Measurements from ENCODE around the gene ZC3H4. TPM values are rescaled to one million over a fixed set of nuclear protein-coding genes. Genes with fewer than 3 reads are reported as not detected.

ZC3H4 gene
- total RNA-seq, 1 experiment from 2014 or later, result 45.1 TPM

- Histone ChIP-seq H3K4me1 (ENCODE audit: control insufficient read depth in 1 of 2, insufficient read depth in 2 of 2, low read length in 2 of 2) (no peaks in the 10 kb centered on the region), H2AFZ (ENCODE audit: low read depth, low read length, poor library complexity, severe bottlenecking) (no peak overlapping the region), H3K27ac (ENCODE audit: low read depth, low read length) (no peak overlapping the region), H3K36me3 (ENCODE audit: control insufficient read depth in 1 of 2, insufficient read depth in 2 of 2, low read length in 2 of 2) (peaks cover 19 to 33% of the 10 kb centered on the region in 2 experiments; a peak in 3 of 4 replicates), H3K9me3 (ENCODE audit: control insufficient read depth in 1 of 2, insufficient read depth in 1 of 2, low read depth in 1 of 2, low read length in 2 of 2) (no peaks in the 10 kb centered on the region), H3K4me2 (ENCODE audit: low read length) (no peak overlapping the region), H3K9me2 (ENCODE audit: insufficient read depth) (no peaks in the 10 kb centered on the region), H4K20me1 (ENCODE audit: insufficient read depth) (no peaks in the 10 kb centered on the region), H3K27me3 (ENCODE audit: insufficient read depth, low read length) (no peaks in the 10 kb centered on the region), H3K79me2 (ENCODE audit: insufficient read depth, low read length) (peaks cover 6% of the 10 kb centered on the region; the same call in 1 of the 2 replicates), H3K9ac (ENCODE audit: low read length) (no peak overlapping the region), H3K4me3 (replicated peaks in 1 of 2; ENCODE audit: low read depth in 1 of 2, low read length in 2 of 2) (no peak overlapping the region)
- DNase-seq (ENCODE audit: low read depth, low spot score) (no peak), ATAC-seq (no peak)
- ChIA-PET POLR2A (no interaction called here), CTCF (no interaction called here), RAD21 (ENCODE audit: low non-redundant PET in 1 of 2, low total read pairs in 2 of 2, uncharacterized antibody in 2 of 2, unreplicated experiment in 2 of 2) (no interaction called here)
- no TSS peak for BruUV-seq (replicated peaks)
- intact Hi-C loops (cut with micrococcal nuclease), result no loop called here
- no peak for TF ChIP-seq YY1 (IDR thresholded peaks at IDR 0.05; ENCODE audit: extremely low read depth, insufficient replicate concordance, low read depth, low read length)
- no peak for TF ChIP-seq RAD21 (IDR thresholded peaks at IDR 0.05; ENCODE audit: low read depth)
- no peak for TF ChIP-seq FOSL1 (IDR thresholded peaks at IDR 0.05; ENCODE audit: low read depth)
- no peak for TF ChIP-seq SRF (IDR thresholded peaks at IDR 0.05; ENCODE audit: low read depth)
These were observed 41.8 kb downstream of the ZC3H4 start for GRCh38 chr19:47071731-47072130.

- Histone ChIP-seq H4K20me1 (ENCODE audit: insufficient read depth) (no peaks in the 10 kb centered on the region), H3K27ac (ENCODE audit: low read depth, low read length) (no peak overlapping the region; the same call in 1 of the 2 replicates), H3K4me2 (ENCODE audit: low read length) (no peak overlapping the region), H3K9me2 (ENCODE audit: insufficient read depth) (no peaks in the 10 kb centered on the region), H3K9me3 (ENCODE audit: control insufficient read depth in 1 of 2, insufficient read depth in 1 of 2, low read depth in 1 of 2, low read length in 2 of 2) (no peaks in the 10 kb centered on the region), H3K79me2 (ENCODE audit: insufficient read depth, low read length) (peaks cover 6% of the 10 kb centered on the region; the same call in 1 of the 2 replicates), H3K27me3 (ENCODE audit: insufficient read depth, low read length) (no peaks in the 10 kb centered on the region), H3K9ac (ENCODE audit: low read length) (no peak overlapping the region), H3K4me1 (ENCODE audit: control insufficient read depth in 1 of 2, insufficient read depth in 2 of 2, low read length in 2 of 2) (no peaks in the 10 kb centered on the region), H2AFZ (ENCODE audit: low read depth, low read length, poor library complexity, severe bottlenecking) (no peak overlapping the region), H3K4me3 (replicated peaks in 1 of 2; ENCODE audit: low read depth in 1 of 2, low read length in 2 of 2) (no peak overlapping the region), H3K36me3 (ENCODE audit: control insufficient read depth in 1 of 2, insufficient read depth in 2 of 2, low read length in 2 of 2) (peaks cover 19 to 26% of the 10 kb centered on the region in 2 experiments; a peak in 3 of 4 replicates)
- BruUV-seq (replicated peaks), result no TSS peak
- DNase-seq (ENCODE audit: low read depth, low spot score), result no peak
- CTCF ChIA-PET, result no interaction called here
- intact Hi-C loops (cut with micrococcal nuclease), result no loop called here
- RAD21 ChIA-PET (ENCODE audit: low non-redundant PET in 1 of 2, low total read pairs in 2 of 2, uncharacterized antibody in 2 of 2, unreplicated experiment in 2 of 2), result no interaction called here
- no peak for ATAC-seq
- TF ChIP-seq EGR1 (IDR thresholded peaks at IDR 0.05; ENCODE audit: low read depth) (no peak), POLR2A (IDR thresholded peaks at IDR 0.05; ENCODE audit: borderline replicate concordance, extremely low read depth, insufficient read depth, insufficient read length) (no peak), YY1 (IDR thresholded peaks at IDR 0.05; ENCODE audit: extremely low read depth, insufficient replicate concordance, low read depth, low read length) (no peak), TCF7L2 (IDR thresholded peaks at IDR 0.05; ENCODE audit: borderline replicate concordance, extremely low read depth, insufficient read depth, insufficient read length) (no peak)
- POLR2A ChIA-PET, result no interaction called here
These were observed 42.8 kb downstream of the ZC3H4 start for GRCh38 chr19:47070756-47071155.
